ENCODE measurements around the gene TSSC4.

- TF ChIP-seq CTCF (IDR thresholded peaks at IDR 0.05) (no peak), POLR2A (IDR thresholded peaks at IDR 0.05) (no peak)
These were observed 42.0 kb downstream of the TSSC4 start for GRCh38 chr11:2442589-2442988.

Data from right lobe of liver (tissue), 4 donors.